Activated CD4-positive, CD25-positive, alpha-beta regulatory T cell (primary cell): ENCODE data around the gene RTP3.
"Not testable (repeated sequence)": the region's sequence is repeated elsewhere in the genome, so short reads cannot be mapped to it uniquely, and the experiment has no call there.

Experiments used
- DNase-seq, 4 experiments: peaks; one replicate each; lab custom pipeline; 2025; lab: John Stamatoyannopoulos, UW

RTP3 gene

GRCh38 chr3:46546896-46547440 is 49.2 kb downstream of the RTP3 start:
- no peak for DNase-seq

- not testable (repeated sequence) for DNase-seq
These were observed 50.8 kb downstream of the RTP3 start for GRCh38 chr3:46548611-46549010.

GRCh38 chr3:46549408-46549904 is 51.7 kb downstream of the RTP3 start:
- DNase-seq, result no peak

- DNase-seq, result no peak
These were observed 52.2 kb downstream of the RTP3 start for GRCh38 chr3:46549989-46550388.
